Prostate gland (tissue), 2 donors: ENCODE data around the gene NOP10. TPM values are rescaled to one million over a fixed set of nuclear protein-coding genes. Genes with fewer than 3 reads are reported as not detected.

ENCODE experiments used
- DNase-seq: peaks from one replicate; pipeline ENCODE4 v3.0.0-alpha.2; 2019; ENCODE audit warnings: low spot score
- H3K27ac ChIP-seq, 2 donors: fragments of 200-600 bp; sonication (generic); 2 replicates each; pipeline ENCODE4 v1.5.1; 2017 to 2019
- H3K27me3 ChIP-seq: fragments of 200-600 bp; sonication (generic); replicated peaks from 2 replicates; pipeline ENCODE4 v1.5.1; 2019; ENCODE audit not compliant: insufficient read depth
- H3K36me3 ChIP-seq, 2 donors: fragments of 200-600 bp; sonication (generic); 1 replicate in 1 of 2; 2 replicates in 1 of 2; pipeline versions ENCODE4 v1.5.1 to v1.8.1; 2017 to 2019
- H3K4me1 ChIP-seq: fragments of 200-600 bp; sonication (generic); replicated peaks from 2 replicates; pipeline ENCODE4 v1.5.1; 2019
- H3K4me3 ChIP-seq, 2 donors: fragments of 200-600 bp; sonication (generic); 2 replicates each; pipeline ENCODE4 v1.5.1; 2017 to 2019
- H3K9me3 ChIP-seq: fragments of 200-600 bp; sonication (generic); 2 replicates; pipeline ENCODE4 v1.5.1; 2017
- CTCF ChIP-seq, 4 experiments: fragments of 200-600 bp in 2 of 4; fragments of 450-650 bp in 2 of 4; sonication (generic) in 2 of 4; IDR thresholded peaks; 1 replicate in 3 of 4; 2 replicates in 1 of 4; pipeline ENCODE4 v1.5.1; 2016 to 2019; ENCODE audit warnings: antibody characterized with exemption in 4 of 4, mild to moderate bottlenecking in 2 of 4, moderate library complexity in 2 of 4
- POLR2A ChIP-seq: fragments of 450-650 bp; IDR thresholded peaks from one replicate; pipeline ENCODE4 v1.6.1; 2016; ENCODE audit warnings: antibody characterized with exemption, mild to moderate bottlenecking
- POLR2AphosphoS5 ChIP-seq: sonication (generic); formaldehyde crosslinking; IDR thresholded peaks from one replicate; pipeline ENCODE4 v1.6.1; 2017; ENCODE audit warnings: antibody characterized with exemption
- WGBS: methylation state at CpG from one replicate; pipeline ENCODE4 v1.1.5; 2018; 5-methylcytosine and 5-hydroxymethylcytosine counted together
- intact Hi-C: fragments of 100-400 bp; cut with DNase I; formaldehyde crosslinking; loops from one replicate; pipeline ENCODE4 v1.14.2; 2022
- total RNA-seq, 2 donors: library from RNA; depleted of rRNA; stranded (reverse); fragments of >200 nt; gene quantifications; one replicate each; pipeline ENCODE4 v1.1.0, GENCODE V29; 2016

NOP10 gene
- total RNA-seq, 2 donors from 2014 or later: 130 to 141 TPM

- WGBS: 84% methylated on average over 10 of the region's 10 CpGs
- DNase-seq: no peak
- intact Hi-C loops: no loop called here
- no peak overlapping the region for H3K27ac ChIP-seq
- no peaks in the 10 kb centered on the region for H3K36me3 ChIP-seq
- no peaks in the 10 kb centered on the region for H3K9me3 ChIP-seq
- TF ChIP-seq POLR2A: no peak
- TF ChIP-seq POLR2AphosphoS5: no peak
- TF ChIP-seq CTCF (IDR thresholded peaks at IDR 0.05): no peak
- H3K4me3 ChIP-seq: no peak overlapping the region
- no peaks in the 10 kb centered on the region for H3K4me1 ChIP-seq
- no peaks in the 10 kb centered on the region for H3K27me3 ChIP-seq
Observed at GRCh38 chr15:34362047-34362773, 19.3 kb upstream of the NOP10 start.

DNA sequence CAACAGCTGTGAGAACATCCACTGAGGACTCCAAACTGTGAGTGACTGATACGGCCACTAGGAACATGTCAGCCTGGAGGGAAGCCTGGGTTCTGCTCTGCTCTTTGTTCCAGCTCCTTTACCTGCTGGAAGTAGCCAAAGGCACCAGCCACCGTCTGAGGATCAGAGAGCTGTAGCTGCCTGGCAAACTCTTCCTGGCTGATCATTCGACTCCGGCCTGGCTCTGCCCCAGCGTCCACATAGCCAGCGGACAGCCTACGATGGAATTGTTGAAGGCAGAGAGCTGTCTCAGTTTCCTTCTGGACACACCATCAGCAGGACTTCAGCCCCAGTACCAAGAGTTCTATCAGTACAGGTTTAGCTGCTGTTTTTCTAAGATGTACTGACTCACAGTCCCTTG lies 18.3 kb upstream of the NOP10 start:
- no peaks in the 10 kb centered on the region for H3K27me3 ChIP-seq
- no peaks in the 10 kb centered on the region for H3K4me1 ChIP-seq
- 90% methylated on average over 7 of the region's 7 CpGs for WGBS
- no peak for DNase-seq
- TF ChIP-seq POLR2AphosphoS5 (no peak), CTCF (IDR thresholded peaks at IDR 0.05) (no peak), POLR2A (no peak)
- no peak overlapping the region for H3K27ac ChIP-seq
- intact Hi-C loops: no loop called here
- no peaks in the 10 kb centered on the region for H3K36me3 ChIP-seq
- no peaks in the 10 kb centered on the region for H3K9me3 ChIP-seq
- H3K4me3 ChIP-seq: no peak overlapping the region

DNA sequence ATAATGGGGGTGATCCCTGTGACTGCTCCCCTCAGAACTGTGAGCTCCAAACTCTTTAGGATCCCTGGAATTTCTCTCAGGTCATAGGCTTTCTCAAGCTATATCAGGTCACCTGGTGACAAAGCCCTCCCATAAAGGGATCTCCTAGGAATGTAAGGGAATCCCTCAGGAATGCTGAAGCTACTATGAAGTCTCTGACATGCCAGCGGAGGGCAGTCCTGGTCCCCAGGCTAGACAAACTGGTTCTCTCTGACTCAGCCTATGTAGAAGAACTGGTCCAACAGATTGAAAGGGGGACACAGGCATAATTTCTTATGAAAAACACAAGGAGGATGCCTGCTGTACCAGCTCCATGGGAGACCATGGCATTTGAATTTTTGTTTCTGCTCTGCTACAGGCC lies 17.4 kb upstream of the NOP10 start:
- intact Hi-C loops: no loop called here

DNA sequence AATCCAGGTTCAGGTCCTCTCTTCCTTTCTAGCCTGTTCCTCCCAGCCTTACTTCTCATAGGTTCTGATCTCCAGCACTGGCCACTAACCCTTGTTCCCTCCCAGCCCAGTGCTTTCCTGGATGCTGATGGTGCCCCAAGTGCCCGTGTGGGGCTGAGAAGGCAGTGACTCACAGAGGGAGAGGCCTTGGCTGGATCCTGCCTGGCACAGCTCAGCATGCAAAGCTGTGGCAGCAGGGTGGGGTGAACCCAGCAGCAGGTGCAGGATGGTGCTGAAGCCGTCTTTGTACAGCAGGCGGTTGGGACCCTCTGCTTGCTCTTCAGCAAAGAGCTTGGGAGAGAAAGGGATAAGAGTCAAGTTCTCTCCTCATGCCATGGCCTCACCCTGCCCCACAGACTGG lies 16.5 kb upstream of the NOP10 start:
- no peaks in the 10 kb centered on the region for H3K36me3 ChIP-seq

More for the DNA sequence above, 17.4 kb upstream of the NOP10 start:
- Histone ChIP-seq H3K4me3 (no peak overlapping the region), H3K27me3 (no peaks in the 10 kb centered on the region), H3K36me3 (no peaks in the 10 kb centered on the region), H3K9me3 (no peaks in the 10 kb centered on the region), H3K4me1 (no peaks in the 10 kb centered on the region), H3K27ac (no peak overlapping the region)
- no peak for DNase-seq
- TF ChIP-seq POLR2A (no peak), POLR2AphosphoS5 (no peak), CTCF (IDR thresholded peaks at IDR 0.05) (no peak)
- WGBS: 26% methylated on average over 1 of the region's 1 CpG

More for the DNA sequence above, 16.5 kb upstream of the NOP10 start:
- Histone ChIP-seq H3K4me3 (no peak overlapping the region), H3K27me3 (no peaks in the 10 kb centered on the region), H3K9me3 (no peaks in the 10 kb centered on the region), H3K4me1 (no peaks in the 10 kb centered on the region), H3K27ac (no peak overlapping the region)
- WGBS: 87% methylated on average over 3 of the region's 3 CpGs
- TF ChIP-seq POLR2A (no peak), POLR2AphosphoS5 (no peak), CTCF (IDR thresholded peaks at IDR 0.05) (no peak)
- intact Hi-C loops: no loop called here
- no peak for DNase-seq
